22Rv1 (cell line): ENCODE measurements around the gene HGFAC.

Source experiments
- CTCF ChIP-seq: fragments of 450-650 bp; IDR thresholded peaks from 2 replicates; pipeline ENCODE4 v1.5.1; 2017; ENCODE audit warnings: mild to moderate bottlenecking
- ZFX ChIP-seq: fragments of 450-650 bp; IDR thresholded peaks from 2 replicates; pipeline ENCODE4 v1.6.1; 2017; ENCODE audit warnings: antibody characterized with exemption, borderline replicate concordance

GRCh38 chr4:3486541-3487540 is 45.1 kb downstream of the HGFAC start:
- TF ChIP-seq CTCF (no peak), ZFX (no peak)
